ENCODE data around the gene SUB1.

DNA sequence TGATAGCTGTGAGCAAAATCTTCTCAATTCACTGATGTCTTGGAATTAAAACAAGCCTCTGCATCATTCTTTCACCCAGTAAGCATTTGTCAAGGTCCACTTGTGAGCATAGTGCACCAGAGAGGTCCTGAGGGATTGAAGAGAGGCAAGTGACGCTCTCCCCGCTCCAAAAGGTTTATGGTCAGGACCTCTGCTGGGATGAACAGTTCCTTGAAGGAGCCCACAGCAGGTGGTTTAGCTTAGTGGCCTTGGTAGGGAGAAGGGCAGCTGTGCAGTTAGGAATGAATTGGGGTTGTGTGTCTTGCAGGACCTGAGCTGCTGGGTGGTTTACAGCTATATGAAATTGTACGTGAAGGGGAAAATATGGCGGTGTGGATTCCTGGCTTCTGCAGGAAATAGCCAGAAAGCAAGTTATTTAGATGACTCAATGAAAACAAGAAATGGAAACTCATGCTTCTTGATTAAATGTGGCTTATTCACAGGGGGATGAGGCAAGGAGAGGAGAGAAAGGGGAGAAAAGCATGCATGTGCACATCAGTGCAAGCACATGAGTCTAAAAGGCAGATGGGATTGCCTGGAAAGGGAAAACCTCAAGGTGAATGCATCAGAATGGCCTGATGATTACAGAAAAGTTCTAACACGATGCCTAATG lies 42.0 kb downstream of the SUB1 start:
- no peak for TF ChIP-seq EZH2 (IDR thresholded peaks at IDR 0.05; ENCODE audit: borderline replicate concordance, low read depth, low read length, poor library complexity, severe bottlenecking)
- TF ChIP-seq, protein P1, sequence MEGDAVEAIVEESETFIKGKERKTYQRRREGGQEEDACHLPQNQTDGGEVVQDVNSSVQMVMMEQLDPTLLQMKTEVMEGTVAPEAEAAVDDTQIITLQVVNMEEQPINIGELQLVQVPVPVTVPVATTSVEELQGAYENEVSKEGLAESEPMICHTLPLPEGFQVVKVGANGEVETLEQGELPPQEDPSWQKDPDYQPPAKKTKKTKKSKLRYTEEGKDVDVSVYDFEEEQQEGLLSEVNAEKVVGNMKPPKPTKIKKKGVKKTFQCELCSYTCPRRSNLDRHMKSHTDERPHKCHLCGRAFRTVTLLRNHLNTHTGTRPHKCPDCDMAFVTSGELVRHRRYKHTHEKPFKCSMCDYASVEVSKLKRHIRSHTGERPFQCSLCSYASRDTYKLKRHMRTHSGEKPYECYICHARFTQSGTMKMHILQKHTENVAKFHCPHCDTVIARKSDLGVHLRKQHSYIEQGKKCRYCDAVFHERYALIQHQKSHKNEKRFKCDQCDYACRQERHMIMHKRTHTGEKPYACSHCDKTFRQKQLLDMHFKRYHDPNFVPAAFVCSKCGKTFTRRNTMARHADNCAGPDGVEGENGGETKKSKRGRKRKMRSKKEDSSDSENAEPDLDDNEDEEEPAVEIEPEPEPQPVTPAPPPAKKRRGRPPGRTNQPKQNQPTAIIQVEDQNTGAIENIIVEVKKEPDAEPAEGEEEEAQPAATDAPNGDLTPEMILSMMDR (conservative IDR thresholded peaks at IDR 0.05; ENCODE audit: low read depth, low read length): no peak

All from A673 (cell line).